HG02981 (cell line): ENCODE results near the gene USP5.

Experiments
- ATAC-seq: cut with Tn5 transposase; IDR thresholded peaks from one replicate; pipeline ENCODE4 v1.9.1; 2021; ENCODE audit warnings: mild to moderate bottlenecking, moderate library complexity; ENCODE audit not compliant: unreplicated experiment

USP5 gene

DNA sequence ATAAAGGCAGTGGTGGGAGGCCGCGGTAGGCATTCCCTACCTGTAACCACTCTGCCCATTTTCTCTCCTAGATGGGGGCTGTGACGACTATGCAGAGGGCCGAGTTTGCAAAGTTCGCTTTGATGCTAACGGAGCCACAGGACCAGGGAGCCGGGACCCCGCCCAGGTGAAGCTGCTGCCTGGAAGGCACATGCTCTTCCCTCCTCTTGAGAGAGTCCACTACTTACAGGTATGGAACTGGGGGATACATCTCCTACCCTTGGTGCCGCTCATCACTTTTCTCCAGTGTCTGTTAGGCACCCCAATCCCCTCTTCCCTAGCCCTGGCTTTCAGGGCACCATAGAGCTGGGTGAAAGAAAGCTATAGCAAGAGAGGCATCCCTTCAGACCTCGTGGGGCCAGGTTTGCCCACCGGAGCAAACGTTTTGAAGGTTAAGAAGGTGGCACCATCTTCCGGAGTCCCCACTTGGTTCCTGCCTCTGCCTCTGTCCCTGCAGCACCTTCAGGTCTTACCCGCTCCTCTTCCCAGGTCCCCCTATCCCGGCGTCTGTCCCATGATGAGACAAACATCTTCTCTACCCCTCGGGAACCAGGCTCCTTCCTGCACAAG lies 25.7 kb upstream of the USP5 start:
- ATAC-seq: no peak

DNA sequence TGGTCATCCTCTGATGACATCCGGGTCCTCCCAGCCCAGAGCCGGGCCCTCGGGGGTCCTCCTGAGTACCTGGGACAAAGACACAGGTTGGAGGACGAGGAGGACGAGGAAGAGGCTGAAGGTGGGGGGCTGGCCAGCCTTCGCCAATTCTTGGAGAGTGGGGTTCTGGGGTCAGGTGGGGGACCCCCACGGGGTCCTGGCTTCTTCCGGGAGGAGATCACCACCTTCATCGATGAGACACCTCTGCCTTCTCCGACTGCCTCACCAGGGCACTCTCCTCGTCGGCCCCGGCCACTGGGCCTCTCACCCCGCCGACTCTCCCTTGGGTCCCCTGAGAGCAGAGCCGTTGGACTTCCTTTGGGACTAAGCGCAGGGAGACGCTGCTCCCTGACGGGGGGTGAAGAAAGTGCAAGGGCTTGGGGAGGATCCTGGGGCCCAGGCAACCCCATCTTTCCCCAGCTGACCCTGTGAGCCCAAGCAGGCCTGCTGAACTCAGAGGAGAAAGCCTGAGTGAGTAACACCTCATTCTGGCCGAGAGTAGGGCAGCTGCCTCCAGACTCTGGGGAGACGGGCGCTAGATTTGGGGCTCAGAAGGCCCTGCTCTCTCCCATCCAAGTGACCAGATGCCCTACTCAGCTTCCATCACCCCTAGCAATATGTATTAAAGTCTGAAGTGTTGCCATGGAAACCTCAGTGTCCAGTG lies 25.1 kb upstream of the USP5 start:
- no peak for ATAC-seq

DNA sequence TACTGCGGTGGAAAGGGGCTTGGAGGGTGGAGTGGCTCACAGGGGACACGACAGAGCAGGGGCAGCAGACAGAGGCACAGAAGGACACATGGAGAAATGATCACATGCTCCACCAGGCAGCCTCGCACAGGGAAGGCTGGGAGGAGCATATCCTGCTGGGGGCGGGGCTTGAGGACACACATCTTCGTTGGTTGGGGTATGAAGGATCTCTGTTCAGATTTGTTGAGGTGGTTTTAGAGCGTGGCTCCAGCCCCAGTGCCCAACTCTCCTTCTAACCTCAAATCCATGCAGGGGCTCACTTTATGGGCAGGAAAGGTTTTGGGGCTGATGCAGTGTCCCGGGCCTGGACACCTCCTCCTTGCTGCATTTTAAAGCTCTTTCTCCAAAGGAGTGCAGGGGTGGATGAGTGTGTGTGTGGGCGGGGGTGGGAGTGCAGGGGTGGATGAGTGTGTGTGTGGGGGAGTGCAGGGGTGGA lies 24.5 kb upstream of the USP5 start:
- no peak for ATAC-seq

DNA sequence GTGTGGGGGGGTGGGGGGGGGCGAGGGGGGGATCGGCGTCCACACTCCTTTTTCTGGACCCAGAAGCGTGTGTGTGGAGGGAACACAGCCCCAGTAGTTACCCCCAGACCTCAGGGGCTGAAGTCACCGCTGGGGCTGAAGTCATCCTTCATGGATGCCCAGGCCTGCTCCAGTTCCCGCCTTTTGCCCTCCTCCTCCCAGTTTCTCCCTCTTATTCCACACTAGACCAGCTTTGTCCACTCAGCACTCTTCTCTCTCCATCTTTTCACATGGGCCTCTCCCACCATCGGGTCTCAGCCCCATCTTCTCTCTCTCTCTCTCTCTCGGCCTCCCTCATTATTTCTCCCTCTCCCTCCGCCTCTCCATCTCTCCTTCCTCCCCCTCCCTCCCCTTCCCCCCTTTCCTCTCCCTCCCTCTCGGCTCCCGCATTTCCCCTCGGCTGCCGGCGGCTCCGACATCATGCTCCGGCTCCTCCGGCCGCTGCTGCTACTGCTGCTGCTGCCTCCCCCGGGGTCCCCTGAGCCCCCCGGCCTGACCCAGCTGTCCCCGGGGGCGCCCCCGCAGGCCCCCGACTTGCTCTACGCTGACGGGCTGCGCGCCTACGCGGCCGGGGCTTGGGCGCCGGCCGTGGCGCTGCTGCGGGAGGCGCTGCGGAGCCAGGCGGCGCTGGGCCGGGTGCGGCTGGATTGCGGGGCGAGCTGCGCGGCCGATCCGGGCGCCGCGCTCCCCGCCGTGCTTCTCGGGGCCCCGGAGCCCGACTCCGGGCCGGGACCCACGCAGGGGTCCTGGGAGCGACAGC lies 23.8 kb upstream of the USP5 start, which contains the start of gene P3H3:
Gene P3H3 (plus strand): TSS at position 426 of the 799 bp plus-strand sequence. CDS start 34 bp downstream, at position 460.
- ATAC-seq: no peak

DNA sequence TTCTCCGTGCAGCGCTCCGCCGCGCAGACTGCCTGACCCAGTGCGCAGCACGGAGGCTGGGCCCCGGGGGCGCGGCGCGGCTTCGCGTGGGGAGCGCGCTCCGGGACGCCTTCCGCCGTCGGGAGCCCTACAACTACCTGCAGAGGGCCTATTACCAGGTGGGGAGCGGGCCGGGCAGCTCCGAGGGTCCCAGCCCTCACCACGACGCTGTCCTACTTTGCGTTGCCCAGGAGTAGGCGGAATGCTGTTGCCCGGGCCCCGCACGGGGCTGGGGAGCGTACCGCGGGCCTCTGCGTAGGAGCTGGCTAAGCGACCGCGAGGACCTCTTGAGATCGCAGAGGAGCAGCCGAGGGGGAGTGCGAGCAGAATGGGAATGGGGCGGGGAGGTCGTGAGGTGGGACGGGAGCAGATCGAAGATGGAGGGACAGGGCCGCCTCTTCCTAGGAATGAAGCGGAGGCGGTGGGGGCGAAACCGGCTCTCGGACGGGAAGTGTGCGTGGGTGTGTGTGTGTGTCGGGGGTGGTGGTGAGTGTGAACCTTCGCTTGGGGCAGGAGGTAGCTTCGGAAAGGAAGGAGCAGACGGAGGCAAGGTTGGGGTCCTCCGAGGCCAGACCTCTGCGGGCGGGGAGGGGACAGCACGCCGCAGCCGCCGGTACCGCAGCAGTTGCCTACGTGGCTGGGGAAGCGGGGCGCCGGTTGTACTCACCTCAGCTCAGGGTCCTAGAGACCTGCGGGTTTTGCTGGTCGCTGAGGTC lies 23.0 kb upstream of the USP5 start:
- no peak for ATAC-seq

DNA sequence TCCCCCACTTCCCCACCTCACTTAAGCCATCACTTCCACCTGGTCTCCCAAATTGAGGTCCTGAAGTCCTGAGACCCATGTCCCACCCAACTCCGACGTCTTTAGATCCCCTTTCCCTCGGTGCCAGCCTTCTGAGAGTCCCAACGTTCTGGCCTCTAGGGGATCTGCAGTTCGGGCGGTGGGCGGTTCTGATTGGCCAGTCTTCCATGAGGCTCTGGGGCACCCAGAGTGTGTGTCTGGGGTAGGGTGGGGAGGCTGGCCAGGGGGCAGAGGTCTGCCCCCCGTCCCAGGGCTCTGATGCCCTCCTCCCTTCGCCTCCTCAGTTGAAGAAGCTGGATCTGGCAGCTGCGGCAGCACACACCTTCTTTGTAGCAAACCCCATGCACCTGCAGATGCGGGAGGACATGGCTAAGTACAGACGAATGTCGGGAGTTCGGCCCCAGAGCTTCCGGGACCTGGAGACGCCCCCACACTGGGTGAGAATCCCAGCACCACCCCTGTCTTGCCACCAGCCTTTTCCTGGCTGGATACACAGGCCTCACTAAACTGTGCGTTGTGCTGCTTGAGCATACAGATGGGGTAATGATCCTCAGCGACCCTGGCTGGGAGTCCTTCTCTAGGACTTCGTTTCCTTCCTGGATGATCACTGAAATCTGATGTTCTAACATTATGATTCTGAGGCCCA lies 22.3 kb upstream of the USP5 start:
- no peak for ATAC-seq

DNA sequence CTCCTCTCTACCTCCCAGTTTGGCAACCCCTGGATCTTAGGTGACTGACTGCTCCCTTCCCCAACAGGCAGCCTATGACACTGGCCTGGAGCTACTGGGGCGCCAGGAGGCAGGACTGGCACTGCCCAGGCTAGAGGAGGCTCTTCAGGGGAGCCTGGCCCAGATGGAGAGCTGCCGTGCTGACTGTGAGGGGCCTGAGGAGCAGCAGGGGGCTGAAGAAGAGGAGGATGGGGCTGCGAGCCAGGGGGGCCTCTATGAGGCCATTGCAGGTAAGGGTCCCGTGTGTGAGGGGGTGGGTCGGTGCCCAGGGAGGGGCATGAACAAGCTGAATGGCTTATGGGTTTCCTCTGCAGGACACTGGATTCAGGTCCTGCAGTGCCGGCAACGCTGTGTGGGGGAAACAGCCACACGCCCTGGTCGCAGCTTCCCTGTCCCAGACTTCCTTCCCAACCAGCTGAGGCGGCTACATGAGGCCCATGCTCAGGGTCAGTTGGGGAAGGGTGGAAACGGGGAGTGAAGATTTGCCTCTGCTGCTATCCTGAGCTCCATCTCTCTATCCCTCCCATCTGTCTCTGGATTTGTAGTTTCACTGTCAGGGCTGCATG lies 21.6 kb upstream of the USP5 start:
- no peak for ATAC-seq

DNA sequence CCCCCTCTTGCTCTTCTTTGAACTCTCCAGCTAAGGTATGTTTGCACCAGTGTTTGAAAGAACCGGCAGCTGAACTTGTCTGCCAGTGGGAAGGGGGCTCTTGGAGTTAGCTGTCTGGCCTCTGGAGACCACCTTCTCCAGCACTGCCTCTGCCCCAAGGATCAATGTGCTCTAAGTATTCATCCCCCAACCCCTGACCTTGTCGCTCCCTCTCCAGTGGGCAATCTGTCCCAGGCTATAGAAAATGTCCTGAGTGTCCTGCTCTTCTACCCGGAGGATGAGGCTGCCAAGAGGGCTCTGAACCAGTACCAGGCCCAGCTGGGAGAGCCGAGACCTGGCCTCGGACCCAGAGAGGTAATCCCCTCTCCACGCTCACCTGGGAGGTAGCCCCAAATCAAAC lies 21.0 kb upstream of the USP5 start:
- no peak for ATAC-seq

DNA sequence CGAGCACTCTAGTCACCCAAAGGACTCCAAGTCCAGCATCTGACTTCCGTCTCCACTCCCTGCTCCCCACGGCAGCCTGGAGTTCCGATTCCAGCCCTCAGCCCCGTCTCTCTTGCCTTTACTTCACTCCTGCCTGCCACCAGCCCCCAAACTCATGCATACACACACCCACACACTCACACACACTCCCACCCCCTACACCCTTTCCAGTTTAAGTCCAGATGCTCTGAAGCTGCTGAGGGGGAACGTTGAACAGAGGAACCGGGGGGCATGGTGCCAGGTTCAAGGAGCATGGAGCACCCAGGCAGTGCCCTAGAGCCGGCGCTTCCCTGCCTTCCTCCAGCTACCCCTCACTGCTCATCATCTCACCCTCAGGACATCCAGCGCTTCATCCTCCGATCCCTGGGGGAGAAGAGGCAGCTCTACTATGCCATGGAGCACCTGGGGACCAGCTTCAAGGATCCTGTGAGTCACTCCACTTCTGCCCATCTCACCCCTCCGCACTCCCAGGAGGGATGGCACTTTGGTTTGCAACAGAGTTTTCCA lies 20.4 kb upstream of the USP5 start:
- ATAC-seq: no peak

DNA sequence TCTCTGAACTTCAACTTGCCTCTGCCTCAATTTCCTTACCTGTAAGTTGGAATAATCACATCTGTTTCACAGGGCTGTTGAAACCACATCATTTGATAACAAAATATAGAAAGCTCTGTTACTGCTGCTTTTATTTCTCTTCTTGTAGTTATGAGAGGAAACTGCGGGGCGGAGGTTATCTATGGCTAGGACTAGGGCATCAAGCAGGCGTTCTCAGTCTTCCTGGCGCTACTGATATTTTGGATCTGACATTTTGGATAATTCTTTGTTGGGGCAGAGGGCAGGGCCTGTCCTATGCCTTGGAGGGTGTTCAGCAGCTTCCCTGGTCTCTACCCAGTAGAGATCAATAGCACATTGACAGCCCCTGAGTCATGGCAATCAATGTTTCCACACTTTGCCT lies 19.8 kb upstream of the USP5 start:
- no peak for ATAC-seq

DNA sequence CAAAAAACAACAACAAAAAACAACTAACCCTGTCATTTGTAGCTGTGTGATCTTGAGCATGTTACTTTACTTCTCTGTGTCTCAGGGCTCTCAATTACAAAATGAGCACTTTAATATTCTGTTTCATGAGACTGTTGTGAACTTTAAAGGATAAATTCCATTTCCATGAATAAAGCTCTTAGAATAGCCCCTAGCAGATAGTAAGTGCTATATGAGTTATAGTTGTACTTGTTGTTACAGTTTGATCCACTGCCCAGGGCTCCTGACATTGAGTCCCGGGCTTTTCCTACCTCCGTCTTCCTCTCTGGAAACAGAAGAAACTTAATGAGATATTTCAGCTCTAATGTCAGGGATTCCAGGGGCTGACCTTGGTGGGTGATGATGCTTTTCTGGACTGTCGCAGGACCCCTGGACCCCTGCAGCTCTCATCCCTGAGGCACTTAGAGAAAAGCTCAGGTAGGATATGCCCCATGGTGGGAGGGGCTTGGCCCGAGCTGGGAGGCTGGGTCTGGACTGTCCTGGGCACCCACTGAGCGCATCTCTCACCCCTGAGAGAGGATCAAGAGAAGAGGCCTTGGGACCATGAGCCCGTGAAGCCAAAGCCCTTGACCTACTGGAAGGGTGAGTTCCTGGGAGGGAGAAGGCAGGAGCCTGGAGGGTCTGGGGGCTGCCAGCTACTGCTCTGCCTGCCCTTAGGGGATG lies 18.6 kb upstream of the USP5 start:
- ATAC-seq: no peak

DNA sequence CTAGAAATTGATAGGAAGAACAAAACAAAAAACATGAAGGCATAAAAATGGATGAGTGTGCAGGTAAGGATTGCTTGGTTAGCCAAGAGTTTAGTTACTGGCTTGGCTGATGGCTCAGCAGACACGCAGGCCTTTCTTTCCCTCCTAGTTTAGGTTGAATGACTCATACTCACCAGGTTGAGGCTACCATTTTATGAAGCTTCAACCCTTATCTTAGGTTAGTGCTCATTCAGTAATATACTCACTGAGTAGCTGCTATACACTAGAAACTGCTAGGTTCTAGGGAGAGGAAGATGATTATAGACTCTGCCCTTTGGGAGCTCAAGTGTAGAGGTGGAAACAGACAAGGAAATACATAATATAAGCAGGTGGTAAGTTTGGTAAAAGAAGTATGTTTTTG lies 17.7 kb upstream of the USP5 start:
- ATAC-seq: no peak

DNA sequence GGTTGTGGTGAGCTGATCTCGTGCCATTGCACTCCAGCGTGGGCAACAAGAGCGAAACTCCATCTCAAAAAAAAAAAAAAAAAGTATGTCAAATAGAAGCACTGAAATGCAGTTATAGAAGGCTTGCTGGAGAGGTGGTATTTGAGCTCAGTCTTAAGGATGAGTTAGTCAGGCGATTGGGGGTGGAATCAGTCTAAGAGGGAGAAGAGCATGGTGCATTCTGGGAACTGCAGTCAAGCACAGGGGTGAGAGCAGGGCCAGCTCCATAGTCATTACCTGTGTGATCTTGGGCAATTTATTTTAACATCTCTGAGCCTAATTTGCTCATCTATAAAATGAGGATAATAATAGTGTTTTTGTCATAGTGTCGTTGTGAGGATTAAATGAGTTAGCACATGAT lies 17.1 kb upstream of the USP5 start:
- no peak for ATAC-seq

DNA sequence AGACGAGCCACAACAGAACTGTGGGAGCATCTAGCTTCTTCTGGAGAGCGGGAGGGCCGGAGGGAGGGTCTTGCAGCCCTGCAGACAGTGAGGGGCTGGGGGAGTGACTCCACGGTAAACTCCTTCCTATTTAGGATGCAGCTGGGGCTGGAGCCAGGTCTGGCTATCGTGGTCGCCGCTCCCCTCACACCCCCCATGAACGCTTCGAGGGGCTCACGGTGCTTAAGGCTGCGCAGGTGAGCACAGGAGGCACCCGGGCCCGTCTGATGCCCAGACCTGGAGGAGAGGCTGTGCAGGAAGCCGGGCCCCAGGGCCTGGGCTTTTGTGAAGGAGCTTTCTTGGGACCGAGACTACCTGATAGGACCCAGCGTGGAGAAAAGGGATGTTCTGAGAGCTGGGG lies 15.1 kb upstream of the USP5 start:
- ATAC-seq: no peak

DNA sequence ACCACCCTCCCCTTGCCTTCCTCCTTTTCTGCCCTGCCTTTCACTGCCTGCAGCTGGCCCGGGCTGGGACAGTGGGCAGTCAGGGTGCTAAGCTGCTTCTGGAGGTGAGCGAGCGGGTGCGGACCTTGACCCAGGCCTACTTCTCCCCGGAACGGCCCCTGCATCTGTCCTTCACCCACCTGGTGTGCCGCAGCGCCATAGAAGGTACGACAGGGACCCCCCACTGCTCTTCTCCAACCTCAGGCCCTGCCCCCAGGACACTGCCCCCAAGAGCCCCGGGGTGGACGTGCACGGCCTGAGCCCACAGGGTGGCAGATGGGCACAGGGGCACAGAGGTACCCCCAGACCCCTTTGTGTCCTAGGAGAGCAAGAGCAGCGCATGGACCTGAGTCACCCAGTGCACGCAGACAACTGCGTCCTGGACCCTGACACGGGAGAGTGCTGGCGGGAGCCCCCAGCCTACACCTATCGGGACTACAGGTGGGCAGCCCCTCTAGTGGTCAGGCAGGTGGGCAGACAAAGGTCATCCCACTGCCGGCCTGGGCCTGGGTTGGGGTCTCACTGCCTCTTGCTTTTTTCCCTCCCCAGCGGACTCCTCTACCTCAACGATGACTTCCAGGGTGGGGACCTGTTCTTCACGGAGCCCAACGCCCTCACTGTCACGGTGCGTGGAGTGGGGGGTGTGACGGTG lies 14.4 kb upstream of the USP5 start:
- ATAC-seq: no peak

DNA sequence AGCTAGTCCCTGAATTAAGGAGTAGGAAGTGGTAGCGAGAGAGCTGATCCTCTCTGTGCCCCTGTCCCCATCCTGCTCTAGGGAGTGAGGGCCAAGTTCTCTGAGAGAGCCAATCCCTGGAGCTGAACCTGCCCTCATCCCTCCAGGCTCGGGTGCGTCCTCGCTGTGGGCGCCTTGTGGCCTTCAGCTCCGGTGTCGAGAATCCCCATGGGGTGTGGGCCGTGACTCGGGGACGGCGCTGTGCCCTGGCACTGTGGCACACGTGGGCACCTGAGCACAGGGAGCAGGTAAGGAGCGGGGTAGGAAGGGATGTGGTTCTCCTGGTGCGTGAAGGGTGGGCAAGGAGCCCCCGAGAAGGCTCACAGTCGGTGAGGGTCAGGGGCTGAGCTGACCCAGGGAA lies 13.1 kb upstream of the USP5 start:
- ATAC-seq: no peak

DNA sequence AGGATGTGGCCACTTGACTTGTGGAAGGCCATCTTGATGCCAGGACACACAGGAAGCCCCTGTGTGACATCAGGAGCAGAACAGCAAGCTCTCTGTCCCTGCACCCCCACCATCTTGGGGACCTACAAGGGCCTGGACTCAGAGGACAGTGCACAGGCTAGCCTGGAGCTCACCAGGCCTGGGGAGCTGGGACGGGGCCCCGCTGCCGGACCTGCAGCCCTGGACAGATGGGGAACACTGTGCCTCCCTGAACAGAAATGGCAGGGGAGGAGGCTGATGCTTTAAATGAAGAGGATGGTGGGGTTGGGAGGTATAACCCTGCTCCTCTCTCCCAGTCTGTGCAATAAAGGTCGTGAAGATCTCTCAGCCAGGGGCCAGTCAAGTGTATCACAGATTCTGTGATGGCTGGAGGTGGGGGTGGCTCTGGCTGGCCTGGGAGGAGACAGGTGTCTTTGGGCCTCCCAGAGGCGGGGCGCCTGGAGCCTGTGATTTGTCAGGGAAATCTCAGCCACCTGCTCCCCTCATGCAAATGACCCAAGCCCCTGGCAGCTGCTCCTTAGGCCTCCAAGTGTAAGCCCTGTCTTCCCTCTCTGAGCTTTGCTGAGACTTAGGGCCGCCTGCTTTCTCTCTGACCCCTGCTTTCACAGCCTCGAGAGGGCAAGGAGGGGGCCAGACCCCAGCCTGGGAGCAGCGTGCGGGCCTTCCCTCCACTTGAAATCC lies 12.3 kb upstream of the USP5 start:
- peak; percentile 72 for ATAC-seq

DNA sequence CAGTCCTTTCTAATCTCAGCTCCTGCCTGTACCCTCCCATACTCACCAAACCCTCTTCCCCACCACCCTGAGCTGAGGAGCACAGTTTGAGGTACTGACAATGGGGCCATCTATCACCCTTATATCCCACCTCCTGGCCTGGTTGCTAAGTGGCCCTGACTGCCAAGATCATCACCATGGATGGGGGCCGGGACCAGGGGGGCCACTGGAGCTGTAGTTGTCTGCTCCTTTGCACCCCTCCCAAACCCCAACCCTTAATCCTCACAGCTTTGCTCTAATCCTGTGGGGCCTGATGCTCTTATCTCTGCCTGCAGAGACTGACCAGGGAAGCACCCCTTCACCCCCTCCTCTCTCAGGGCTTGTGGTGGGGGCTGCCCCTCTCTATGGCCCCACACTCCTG lies 11.6 kb upstream of the USP5 start:
- no peak for ATAC-seq
